Fibroblast of lung (primary cell): ENCODE data around the gene DLG5.

ENCODE experiments used
- EZH2 ChIP-seq: IDR thresholded peaks from 2 replicates; pipeline ENCODE4 v1.5.1; 2012; ENCODE audit warnings: low read length, control low read depth, mild to moderate bottlenecking; ENCODE audit errors: missing control alignments
- TF ChIP-seq, protein P1 (sequence below), 2 donors: IDR thresholded peaks in 1 of 2; conservative IDR thresholded peaks in 1 of 2; 1 replicate in 1 of 2; 2 replicates in 1 of 2; pipeline ENCODE4 v1.5.1; 2011 to 2012; ENCODE audit warnings: low read length in 2 of 2, control low read depth in 1 of 2, inconsistent platforms in 1 of 2, low read depth in 1 of 2, mild to moderate bottlenecking in 1 of 2

DNA sequence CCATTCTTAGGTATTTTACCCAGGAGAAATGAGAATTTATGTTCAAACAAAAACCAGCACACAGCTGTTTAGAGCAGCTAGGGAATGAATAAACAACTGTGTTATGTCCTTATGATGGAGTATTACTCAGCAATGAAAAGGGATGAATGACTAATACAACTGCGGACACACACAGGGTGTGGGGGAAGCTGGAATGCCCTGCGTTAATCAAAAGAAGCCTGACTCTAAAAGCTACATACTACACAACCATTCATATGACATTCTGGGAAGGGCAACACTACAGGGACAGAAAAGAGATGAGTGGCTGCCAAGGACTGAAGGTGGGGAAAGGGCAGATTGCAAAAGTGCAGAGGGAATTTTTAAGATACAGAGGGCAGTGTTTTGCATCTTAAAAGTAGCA lies 64.0 kb downstream of the DLG5 start:
- TF ChIP-seq, protein P1, sequence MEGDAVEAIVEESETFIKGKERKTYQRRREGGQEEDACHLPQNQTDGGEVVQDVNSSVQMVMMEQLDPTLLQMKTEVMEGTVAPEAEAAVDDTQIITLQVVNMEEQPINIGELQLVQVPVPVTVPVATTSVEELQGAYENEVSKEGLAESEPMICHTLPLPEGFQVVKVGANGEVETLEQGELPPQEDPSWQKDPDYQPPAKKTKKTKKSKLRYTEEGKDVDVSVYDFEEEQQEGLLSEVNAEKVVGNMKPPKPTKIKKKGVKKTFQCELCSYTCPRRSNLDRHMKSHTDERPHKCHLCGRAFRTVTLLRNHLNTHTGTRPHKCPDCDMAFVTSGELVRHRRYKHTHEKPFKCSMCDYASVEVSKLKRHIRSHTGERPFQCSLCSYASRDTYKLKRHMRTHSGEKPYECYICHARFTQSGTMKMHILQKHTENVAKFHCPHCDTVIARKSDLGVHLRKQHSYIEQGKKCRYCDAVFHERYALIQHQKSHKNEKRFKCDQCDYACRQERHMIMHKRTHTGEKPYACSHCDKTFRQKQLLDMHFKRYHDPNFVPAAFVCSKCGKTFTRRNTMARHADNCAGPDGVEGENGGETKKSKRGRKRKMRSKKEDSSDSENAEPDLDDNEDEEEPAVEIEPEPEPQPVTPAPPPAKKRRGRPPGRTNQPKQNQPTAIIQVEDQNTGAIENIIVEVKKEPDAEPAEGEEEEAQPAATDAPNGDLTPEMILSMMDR (conservative IDR thresholded peaks at IDR 0.05 in 1 of 2, IDR thresholded peaks at IDR 0.05 in 1 of 2; ENCODE audit: low read depth in 1 of 2, low read length in 2 of 2): no peak
- no peak for TF ChIP-seq EZH2
